PC-9 (cell line): Measurements from ENCODE around the gene ATG10. TPM values are rescaled to one million over a fixed set of nuclear protein-coding genes. Genes with fewer than 3 reads are reported as not detected.
A peak's percentile ranks its signal among the peaks of the same experiment; 100 is the strongest.

Experiments
- BruUV-seq: library from RNA; stranded (reverse); fragments of 400-500 nt; replicated peaks from 2 replicates; lab custom pipeline; 2021; lab: Mats Ljungman, UMichigan
- CTCF ChIA-PET: fragments of 300-600 bp; sonication (Branson Sonifier 250); formaldehyde crosslinking; loops from one replicate; lab custom pipeline; 2022; ENCODE audit warnings: antibody characterized with exemption; lab: Charles Lee
- POLR2A ChIA-PET: fragments of 300-600 bp; sonication (Branson Sonifier 250); formaldehyde crosslinking; loops from one replicate; lab custom pipeline; 2022; ENCODE audit warnings: antibody characterized with exemption; ENCODE audit not compliant: unreplicated experiment; lab: Charles Lee
- DNase-seq, 2 experiments: peaks; one replicate each; pipeline versions ENCODE4 v3.0.0 to v3.0.0-alpha.2; 2015 to 2022; ENCODE audit warnings: mixed read lengths in 1 of 2
- H2AFZ ChIP-seq: fragments of 200-600 bp; sonication (generic); 2 replicates; pipeline ENCODE4 v1.8.1; 2017; ENCODE audit warnings: antibody characterized with exemption
- H3F3A ChIP-seq: fragments of 200-600 bp; sonication (generic); 2 replicates; pipeline ENCODE4 v1.8.1; 2017; ENCODE audit warnings: antibody characterized with exemption, mild to moderate bottlenecking, low read depth; ENCODE audit not compliant: insufficient read depth
- H3K27ac ChIP-seq: fragments of 200-600 bp; sonication (generic); 2 replicates; pipeline ENCODE4 v1.6.1; 2016; ENCODE audit warnings: mixed run types
- H3K27me3 ChIP-seq: fragments of 200-600 bp; sonication (generic); 2 replicates; pipeline ENCODE4 v1.6.1; 2016; ENCODE audit warnings: low read depth, mixed run types; ENCODE audit not compliant: insufficient read depth
- H3K36me3 ChIP-seq: fragments of 200-600 bp; sonication (generic); 2 replicates; pipeline ENCODE4 v1.6.1; 2016; ENCODE audit warnings: low read depth, mixed run types
- H3K4me1 ChIP-seq: fragments of 200-600 bp; sonication (generic); replicated peaks from 2 replicates; pipeline ENCODE4 v1.6.1; 2016; ENCODE audit warnings: mixed run types; ENCODE audit not compliant: insufficient read depth
- H3K4me2 ChIP-seq: fragments of 200-600 bp; sonication (generic); 2 replicates; pipeline ENCODE4 v1.6.1; 2017; ENCODE audit warnings: mixed run types
- H3K4me3 ChIP-seq: fragments of 200-600 bp; sonication (generic); 2 replicates; pipeline ENCODE4 v1.6.1; 2016; ENCODE audit warnings: mixed run types
- H3K79me2 ChIP-seq: fragments of 200-600 bp; sonication (generic); 2 replicates; pipeline ENCODE4 v1.6.1; 2017; ENCODE audit warnings: low read depth, mixed run types
- H3K9me2 ChIP-seq: fragments of 200-600 bp; sonication (generic); 2 replicates; pipeline ENCODE4 v1.8.1; 2017; ENCODE audit warnings: mild to moderate bottlenecking; ENCODE audit not compliant: insufficient read depth
- H3K9me3 ChIP-seq: fragments of 200-600 bp; sonication (generic); 2 replicates; pipeline ENCODE4 v1.8.1; 2016; ENCODE audit warnings: low read depth; ENCODE audit not compliant: insufficient read depth
- H4K20me1 ChIP-seq: fragments of 200-600 bp; sonication (generic); 2 replicates; pipeline ENCODE4 v1.8.1; 2017; ENCODE audit not compliant: insufficient read depth
- EZH2 ChIP-seq: fragments of 200-600 bp; sonication (generic); IDR thresholded peaks from 2 replicates; pipeline ENCODE4 v1.8.0; 2017; ENCODE audit warnings: antibody characterized with exemption, low read depth
- intact Hi-C: fragments of 100-400 bp; cut with micrococcal nuclease; formaldehyde crosslinking; loops from one replicate; pipeline ENCODE4 v1.10.0; 2022; ENCODE audit not compliant: unreplicated experiment
- total RNA-seq: library from RNA; stranded (reverse); gene quantifications from 2 replicates; pipeline ENCODE4 v1.2.3, GENCODE V29; 2021
- TF ChIP-seq, protein P1 (sequence below): fragments of 200-600 bp; sonication (generic); conservative IDR thresholded peaks from 2 replicates; pipeline ENCODE4 v1.6.1; 2017; ENCODE audit warnings: mixed run types, antibody characterized with exemption, mild to moderate bottlenecking, moderate library complexity

Gene ATG10
- total RNA-seq, 1 experiment from 2014 or later: 12.7 TPM

DNA sequence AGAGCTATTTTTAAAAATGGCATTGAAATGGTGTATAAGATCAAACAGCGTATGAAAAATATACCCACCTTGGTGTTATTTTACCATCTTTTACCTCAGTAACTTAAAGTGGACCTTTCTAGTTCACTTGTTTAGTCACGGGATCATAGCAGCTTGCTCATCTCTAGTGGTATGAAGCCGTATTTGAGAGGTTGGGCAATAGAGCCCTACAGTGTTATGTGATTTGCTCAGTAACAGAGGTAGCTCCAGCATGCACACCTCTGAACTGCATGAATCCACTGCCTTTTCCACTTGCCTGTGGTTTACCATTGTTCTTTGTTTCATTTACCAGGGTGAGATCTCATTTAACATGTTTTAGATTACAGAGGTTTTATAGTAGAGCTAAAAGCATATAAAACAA is 134.4 kb downstream of the ATG10 start:
- Histone ChIP-seq H3K36me3 (no peaks in the 10 kb centered on the region), H3K4me2 (no peak overlapping the region), H3K9me3 (no peaks in the 10 kb centered on the region), H3K27ac (no peak overlapping the region), H3K9me2 (no peaks in the 10 kb centered on the region), H3K27me3 (no peaks in the 10 kb centered on the region), H3K79me2 (no peaks in the 10 kb centered on the region), H3K4me1 (no peaks in the 10 kb centered on the region; the same call in 1 of the 2 replicates), H3F3A (no peaks in the 10 kb centered on the region), H3K4me3 (no peak overlapping the region), H2AFZ (no peak overlapping the region), H4K20me1 (no peaks in the 10 kb centered on the region)
- BruUV-seq: no TSS peak
- CTCF ChIA-PET: interaction anchor here (0.6 kb wide), 1 partner anchor 59 kb away, joined by 5 read pairs; no protein-coding TSS in a partner anchor
- POLR2A ChIA-PET: no interaction called here
- no peak for DNase-seq
- intact Hi-C loops: loop anchor here (10.0 kb wide), 1 partner anchor 119 kb away; no protein-coding TSS in a partner anchor
- TF ChIP-seq EZH2: no peak
- TF ChIP-seq, protein P1, sequence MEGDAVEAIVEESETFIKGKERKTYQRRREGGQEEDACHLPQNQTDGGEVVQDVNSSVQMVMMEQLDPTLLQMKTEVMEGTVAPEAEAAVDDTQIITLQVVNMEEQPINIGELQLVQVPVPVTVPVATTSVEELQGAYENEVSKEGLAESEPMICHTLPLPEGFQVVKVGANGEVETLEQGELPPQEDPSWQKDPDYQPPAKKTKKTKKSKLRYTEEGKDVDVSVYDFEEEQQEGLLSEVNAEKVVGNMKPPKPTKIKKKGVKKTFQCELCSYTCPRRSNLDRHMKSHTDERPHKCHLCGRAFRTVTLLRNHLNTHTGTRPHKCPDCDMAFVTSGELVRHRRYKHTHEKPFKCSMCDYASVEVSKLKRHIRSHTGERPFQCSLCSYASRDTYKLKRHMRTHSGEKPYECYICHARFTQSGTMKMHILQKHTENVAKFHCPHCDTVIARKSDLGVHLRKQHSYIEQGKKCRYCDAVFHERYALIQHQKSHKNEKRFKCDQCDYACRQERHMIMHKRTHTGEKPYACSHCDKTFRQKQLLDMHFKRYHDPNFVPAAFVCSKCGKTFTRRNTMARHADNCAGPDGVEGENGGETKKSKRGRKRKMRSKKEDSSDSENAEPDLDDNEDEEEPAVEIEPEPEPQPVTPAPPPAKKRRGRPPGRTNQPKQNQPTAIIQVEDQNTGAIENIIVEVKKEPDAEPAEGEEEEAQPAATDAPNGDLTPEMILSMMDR: no peak

DNA sequence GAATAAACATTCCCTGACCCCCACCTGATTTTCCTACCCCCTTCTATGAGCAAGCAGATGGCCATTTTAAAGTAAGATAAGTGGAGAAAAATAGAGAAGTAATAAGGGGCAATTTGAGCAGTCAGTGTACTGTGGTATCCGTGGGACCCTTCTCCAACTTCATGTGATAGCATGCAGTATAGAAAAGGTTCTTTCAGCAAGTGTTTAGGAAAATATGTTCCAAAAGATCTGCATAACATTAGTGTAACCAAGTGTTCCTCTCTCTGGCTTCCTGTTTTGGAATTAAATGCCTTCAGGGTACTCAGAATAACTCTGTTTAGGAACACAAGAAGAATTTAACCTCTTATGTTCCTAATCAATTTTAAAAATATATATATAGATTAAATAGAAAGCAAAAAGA is 134.9 kb downstream of the ATG10 start:
- Histone ChIP-seq H3K4me2 (no peak overlapping the region), H3K36me3 (no peaks in the 10 kb centered on the region), H3K27me3 (no peaks in the 10 kb centered on the region), H3K4me3 (no peak overlapping the region), H3K79me2 (no peaks in the 10 kb centered on the region), H3K9me3 (no peaks in the 10 kb centered on the region), H3K4me1 (no peaks in the 10 kb centered on the region; the same call in 1 of the 2 replicates), H2AFZ (no peak overlapping the region), H3F3A (no peaks in the 10 kb centered on the region), H3K27ac (no peak overlapping the region), H4K20me1 (no peaks in the 10 kb centered on the region), H3K9me2 (no peaks in the 10 kb centered on the region)
- ChIA-PET CTCF (no interaction called here), POLR2A (no interaction called here)
- intact Hi-C loops: loop anchor here (10.0 kb wide), 1 partner anchor 118 kb away; no protein-coding TSS in a partner anchor
- TF ChIP-seq EZH2: no peak
- BruUV-seq: no TSS peak
- no peak for DNase-seq

GRCh38 chr5:82107267-82107666 is 135.4 kb downstream of the ATG10 start:
- H2AFZ ChIP-seq: no peak overlapping the region

More at GRCh38 chr5:82107267-82107666, 135.4 kb downstream of the ATG10 start:
- intact Hi-C loops: loop anchor here (10.0 kb wide), 1 partner anchor 118 kb away; no protein-coding TSS in a partner anchor
- ChIA-PET POLR2A (no interaction called here), CTCF (interaction anchor here (1.3 kb wide), 1 partner anchor 58 kb away, joined by 3 read pairs; no protein-coding TSS in a partner anchor)
- no peaks in the 10 kb centered on the region for H3K79me2 ChIP-seq
- H3K4me2 ChIP-seq: no peak overlapping the region
- H3K9me2 ChIP-seq: no peaks in the 10 kb centered on the region
- no peak overlapping the region for H3K4me3 ChIP-seq
- no peak overlapping the region for H3K27ac ChIP-seq
- no peaks in the 10 kb centered on the region for H3K36me3 ChIP-seq
- no peaks in the 10 kb centered on the region; the same call in 1 of the 2 replicates for H3K4me1 ChIP-seq
- no peaks in the 10 kb centered on the region for H3K9me3 ChIP-seq
- no peaks in the 10 kb centered on the region for H3K27me3 ChIP-seq
- no peaks in the 10 kb centered on the region for H4K20me1 ChIP-seq
- TF ChIP-seq, protein P1: peak; percentile 65
- TF ChIP-seq EZH2: no peak
- H3F3A ChIP-seq: no peaks in the 10 kb centered on the region
- DNase-seq: no peak
- no TSS peak for BruUV-seq
